GM18867 (cell line): ENCODE measurements around the gene RSPO4.
A peak's percentile ranks its signal among the peaks of the same experiment; 100 is the strongest.
"Not testable (repeated sequence)": the region's sequence is repeated elsewhere in the genome, so short reads cannot be mapped to it uniquely, and the experiment has no call there.

ENCODE experiments used
- ATAC-seq: cut with Tn5 transposase; IDR thresholded peaks from one replicate; pipeline ENCODE4 v1.9.1; 2021; ENCODE audit warnings: mild to moderate bottlenecking, moderate library complexity; ENCODE audit not compliant: unreplicated experiment

The RSPO4 gene

GRCh38 chr20:1005452-1006027 is 3.4 kb upstream of the RSPO4 start:
- peak; percentile 82 for ATAC-seq

- no peak for ATAC-seq
Observed at GRCh38 chr20:1003920-1004697, 2.0 kb upstream of the RSPO4 start.

- no peak for ATAC-seq
Observed at GRCh38 chr20:1002682-1003561, 811 bp upstream of the RSPO4 start.

- no peak for ATAC-seq
Observed at GRCh38 chr20:1001116-1001515, 995 bp downstream of the RSPO4 start.

- no peak for ATAC-seq
Observed at GRCh38 chr20:998231-998830, 3.8 kb downstream of the RSPO4 start.

- no peak for ATAC-seq
Observed at GRCh38 chr20:997486-997885, 4.6 kb downstream of the RSPO4 start.

- ATAC-seq, result no peak
Observed at GRCh38 chr20:997016-997415, 5.1 kb downstream of the RSPO4 start.

GRCh38 chr20:995170-995569 is 6.9 kb downstream of the RSPO4 start:
- ATAC-seq, result no peak

GRCh38 chr20:992801-993535 is 9.1 kb downstream of the RSPO4 start:
- no peak for ATAC-seq

- no peak for ATAC-seq
Observed at GRCh38 chr20:991850-992249, 10.3 kb downstream of the RSPO4 start.

GRCh38 chr20:990293-990959 is 11.7 kb downstream of the RSPO4 start:
- ATAC-seq, result no peak

GRCh38 chr20:988272-988671 is 13.8 kb downstream of the RSPO4 start:
- ATAC-seq, result no peak

GRCh38 chr20:987677-988076 is 14.4 kb downstream of the RSPO4 start:
- no peak for ATAC-seq

- ATAC-seq, result no peak
Observed at GRCh38 chr20:986733-987355, 15.3 kb downstream of the RSPO4 start.

GRCh38 chr20:984994-985393 is 17.1 kb downstream of the RSPO4 start:
- ATAC-seq, result not testable (repeated sequence)

- ATAC-seq, result no peak
Observed at GRCh38 chr20:982754-983153, 19.4 kb downstream of the RSPO4 start.

GRCh38 chr20:977021-977420 is 25.1 kb downstream of the RSPO4 start:
- ATAC-seq, result no peak

- no peak for ATAC-seq
Observed at GRCh38 chr20:976033-976432, 26.1 kb downstream of the RSPO4 start.

GRCh38 chr20:973785-974194 is 28.3 kb downstream of the RSPO4 start:
- peak; percentile 57 for ATAC-seq

GRCh38 chr20:972256-972655 is 29.9 kb downstream of the RSPO4 start:
- ATAC-seq, result no peak
